H9 (cell line): ENCODE data around the gene NR3C2. TPM values are rescaled to one million over a fixed set of nuclear protein-coding genes. Genes with fewer than 3 reads are reported as not detected.

Source experiments
- DNase-seq: peaks from one replicate; pipeline ENCODE4 v3.0.0-alpha.2; 2017
- H2AFZ ChIP-seq: one replicate; pipeline ENCODE4 v1.6.1; 2013; ENCODE audit warnings: mild to moderate bottlenecking, low read length, control low read depth, moderate library complexity
- H2AK5ac ChIP-seq: 2 replicates; pipeline ENCODE4 v1.6.1; 2013; ENCODE audit warnings: low read length, control low read depth, mixed read lengths; ENCODE audit not compliant: insufficient read length
- H2BK120ac ChIP-seq: one replicate; pipeline ENCODE4 v1.6.1; 2013; ENCODE audit warnings: low read depth, mild to moderate bottlenecking, low read length, control low read depth, inconsistent platforms; ENCODE audit not compliant: poor library complexity, severe bottlenecking
- H2BK12ac ChIP-seq: 2 replicates; pipeline ENCODE4 v1.6.1; 2013; ENCODE audit warnings: low read length, control low read depth, mixed read lengths, low read depth; ENCODE audit not compliant: insufficient read length
- H2BK15ac ChIP-seq: 2 replicates; pipeline ENCODE4 v1.6.1; 2013; ENCODE audit warnings: low read depth, low read length, control low read depth
- H2BK20ac ChIP-seq: one replicate; pipeline ENCODE4 v1.6.1; 2013; ENCODE audit warnings: low read depth, mild to moderate bottlenecking, low read length, control low read depth, inconsistent platforms; ENCODE audit not compliant: poor library complexity, severe bottlenecking
- H2BK5ac ChIP-seq: 2 replicates; pipeline ENCODE4 v1.6.1; 2013; ENCODE audit warnings: low read length, control low read depth, mixed read lengths; ENCODE audit not compliant: insufficient read length
- H3K14ac ChIP-seq: 2 replicates; pipeline ENCODE4 v1.6.1; 2013; ENCODE audit warnings: low read length, control low read depth; ENCODE audit not compliant: insufficient read depth
- H3K18ac ChIP-seq: 2 replicates; pipeline ENCODE4 v1.6.1; 2013; ENCODE audit warnings: low read depth, mild to moderate bottlenecking, mixed read lengths, low read length, control low read depth; ENCODE audit not compliant: insufficient read length
- H3K23ac ChIP-seq: 2 replicates; pipeline ENCODE4 v1.6.1; 2013; ENCODE audit warnings: low read length, control low read depth, mixed read lengths, low read depth; ENCODE audit not compliant: insufficient read length
- H3K23me2 ChIP-seq: 2 replicates; pipeline ENCODE4 v1.6.1; 2013; ENCODE audit warnings: low read depth, mild to moderate bottlenecking, mixed read lengths, low read length, control low read depth; ENCODE audit not compliant: insufficient read length, poor library complexity, severe bottlenecking
- H3K27ac ChIP-seq: 2 replicates; pipeline ENCODE4 v1.5.1; 2013; ENCODE audit warnings: low read length, control low read depth, mixed read lengths, low read depth; ENCODE audit not compliant: insufficient read length
- H3K27me3 ChIP-seq: 2 replicates; pipeline ENCODE4 v1.6.1; 2013; ENCODE audit warnings: low read length, control low read depth, inconsistent platforms; ENCODE audit not compliant: insufficient read depth
- H3K4ac ChIP-seq: 2 replicates; pipeline ENCODE4 v1.6.1; 2013; ENCODE audit warnings: low read depth, mild to moderate bottlenecking, control low read depth, inconsistent platforms, low read length, moderate library complexity
- H3K4me1 ChIP-seq: 2 replicates; pipeline ENCODE4 v1.6.1; 2013; ENCODE audit warnings: low read length, control low read depth, inconsistent platforms; ENCODE audit not compliant: insufficient read depth
- H3K4me2 ChIP-seq: 2 replicates; pipeline ENCODE4 v1.6.1; 2013; ENCODE audit warnings: low read length, control low read depth, mixed read lengths; ENCODE audit not compliant: insufficient read length, insufficient read depth
- H3K56ac ChIP-seq: 2 replicates; pipeline ENCODE4 v1.6.1; 2013; ENCODE audit warnings: low read depth, mild to moderate bottlenecking, mixed read lengths, low read length, control low read depth; ENCODE audit not compliant: insufficient read length
- H3K79me1 ChIP-seq: 2 replicates; pipeline ENCODE4 v1.6.1; 2013; ENCODE audit warnings: low read depth, mild to moderate bottlenecking, moderate library complexity, low read length, control low read depth, inconsistent platforms; ENCODE audit not compliant: insufficient read depth, poor library complexity, severe bottlenecking
- H3K79me2 ChIP-seq: 2 replicates; pipeline ENCODE4 v1.6.1; 2013; ENCODE audit warnings: low read length, control low read depth, inconsistent platforms; ENCODE audit not compliant: insufficient read depth
- H3K9ac ChIP-seq: 2 replicates; pipeline ENCODE4 v1.6.1; 2013; ENCODE audit warnings: low read length, control low read depth, mixed read lengths; ENCODE audit not compliant: insufficient read length; ENCODE audit errors: extremely low read depth
- H3K9me3 ChIP-seq: one replicate; pipeline ENCODE4 v1.6.1; 2013; ENCODE audit warnings: low read depth, low read length, inconsistent platforms; ENCODE audit not compliant: control insufficient read depth
- H3T11ph ChIP-seq: one replicate; pipeline ENCODE4 v1.6.1; 2013; ENCODE audit warnings: mild to moderate bottlenecking, low read length, control low read depth, inconsistent platforms
- H4K20me1 ChIP-seq: one replicate; pipeline ENCODE4 v1.6.1; 2013; ENCODE audit not compliant: control insufficient read depth, insufficient read length, insufficient read depth
- H4K5ac ChIP-seq: 2 replicates; pipeline ENCODE4 v1.6.1; 2013; ENCODE audit warnings: low read depth, mild to moderate bottlenecking, mixed read lengths, low read length, control low read depth; ENCODE audit not compliant: insufficient read length
- H4K8ac ChIP-seq: replicated peaks from 2 replicates; pipeline ENCODE4 v1.6.1; 2013; ENCODE audit warnings: low read length, control low read depth, mixed read lengths, low read depth; ENCODE audit not compliant: insufficient read length
- H4K91ac ChIP-seq: 2 replicates; pipeline ENCODE4 v1.6.1; 2013; ENCODE audit warnings: low read depth, mild to moderate bottlenecking, moderate library complexity, mixed read lengths, low read length, control low read depth; ENCODE audit not compliant: insufficient read length
- H3K27ac Mint-ChIP-seq, 3 experiments: 2 replicates in 2 of 3; 3 replicates in 1 of 3; pipeline ENCODE4 v1.8.0; 2020 to 2021; ENCODE audit warnings: mixed read lengths in 3 of 3, mild to moderate bottlenecking in 1 of 3, moderate library complexity in 1 of 3
- H3K27me3 Mint-ChIP-seq: 2 replicates; pipeline ENCODE4 v1.8.0; 2021; ENCODE audit warnings: low read depth, mild to moderate bottlenecking, moderate library complexity, mixed read lengths
- H3K36me3 Mint-ChIP-seq, 3 experiments: 2 replicates in 2 of 3; 3 replicates in 1 of 3; pipeline ENCODE4 v1.8.0; 2020 to 2021; ENCODE audit warnings: low read depth in 3 of 3, mixed read lengths in 3 of 3; ENCODE audit not compliant: insufficient read depth in 1 of 3
- H3K4me1 Mint-ChIP-seq, 2 experiments: 2 replicates each; pipeline ENCODE4 v1.8.0; 2020; ENCODE audit warnings: mixed read lengths in 2 of 2
- H3K4me3 Mint-ChIP-seq, 2 experiments: 2 replicates in 1 of 2; 3 replicates in 1 of 2; pipeline ENCODE4 v1.8.0; 2020 to 2021; ENCODE audit warnings: mild to moderate bottlenecking in 2 of 2, mixed read lengths in 2 of 2, moderate library complexity in 1 of 2
- H3K9me3 Mint-ChIP-seq, 2 experiments: 2 replicates in 1 of 2; 3 replicates in 1 of 2; pipeline ENCODE4 v1.8.0; 2020; ENCODE audit warnings: mild to moderate bottlenecking in 2 of 2, mixed read lengths in 2 of 2, moderate library complexity in 1 of 2
- WGBS: extraction: QIAGEN DNeasy Blood & Tissue Kit; methylation state at CpG from one replicate; pipeline ENCODE4 v1.1.7; 2013; ENCODE audit warnings: missing lambda C conversion rate, low lambda C conversion rate, mixed read lengths; ENCODE audit not compliant: insufficient read length; ENCODE audit errors: extremely low coverage; 5-methylcytosine and 5-hydroxymethylcytosine counted together
- total RNA-seq: library from RNA; stranded (reverse); gene quantifications from 2 replicates; pipeline ENCODE4 v1.2.1, GENCODE V29; 2021
- TF ChIP-seq, protein P1 (sequence below): fragments of 200-600 bp; sonication (generic); conservative IDR thresholded peaks from 3 replicates; pipeline ENCODE4 v1.8.0; 2021; ENCODE audit warnings: antibody characterized with exemption, mild to moderate bottlenecking

Gene NR3C2
- total RNA-seq, 1 experiment from 2014 or later: 1.4 TPM

- no peak for DNase-seq
- H2BK120ac ChIP-seq: no peak overlapping the region
Measured at GRCh38 chr4:148415500-148415899, 26.7 kb downstream of the NR3C2 start.

More at GRCh38 chr4:148415500-148415899, 26.7 kb downstream of the NR3C2 start:
- Mint-ChIP-seq H3K9me3 (no peaks in the 10 kb centered on the region), H3K27ac (peak overlapping the region in 1 of 3 experiments; percentile 84; a peak in 1 of 7 replicates), H3K4me3 (no peak overlapping the region), H3K36me3 (no peaks in the 10 kb centered on the region), H3K27me3 (no peaks in the 10 kb centered on the region), H3K4me1 (peaks cover 2 to 7% of the 10 kb centered on the region in 2 experiments; a peak in 3 of 4 replicates)
- Histone ChIP-seq H2AFZ (no peak overlapping the region), H3K4me2 (no peak overlapping the region), H3K18ac (no peak overlapping the region), H3K14ac (no peak overlapping the region), H4K91ac (no peak overlapping the region), H4K8ac (no peak overlapping the region), H3K27ac (no peak overlapping the region), H3K56ac (no peak overlapping the region), H3K79me1 (no peaks in the 10 kb centered on the region), H2BK12ac (no peak overlapping the region), H2BK20ac (no peak overlapping the region), H3K4ac (no peak overlapping the region), H3K9ac (no peak overlapping the region), H2BK15ac (no peak overlapping the region), H3K9me3 (no peaks in the 10 kb centered on the region), H3K79me2 (no peaks in the 10 kb centered on the region), H3K23ac (no peak overlapping the region), H4K20me1 (no peaks in the 10 kb centered on the region), H3T11ph (no peak overlapping the region), H2AK5ac (no peak overlapping the region), H3K23me2 (no peaks in the 10 kb centered on the region), H4K5ac (no peak overlapping the region), H3K4me1 (no peaks in the 10 kb centered on the region; the same call in 1 of the 2 replicates), H2BK5ac (no peak overlapping the region), H3K27me3 (no peaks in the 10 kb centered on the region)
- TF ChIP-seq, protein P1, sequence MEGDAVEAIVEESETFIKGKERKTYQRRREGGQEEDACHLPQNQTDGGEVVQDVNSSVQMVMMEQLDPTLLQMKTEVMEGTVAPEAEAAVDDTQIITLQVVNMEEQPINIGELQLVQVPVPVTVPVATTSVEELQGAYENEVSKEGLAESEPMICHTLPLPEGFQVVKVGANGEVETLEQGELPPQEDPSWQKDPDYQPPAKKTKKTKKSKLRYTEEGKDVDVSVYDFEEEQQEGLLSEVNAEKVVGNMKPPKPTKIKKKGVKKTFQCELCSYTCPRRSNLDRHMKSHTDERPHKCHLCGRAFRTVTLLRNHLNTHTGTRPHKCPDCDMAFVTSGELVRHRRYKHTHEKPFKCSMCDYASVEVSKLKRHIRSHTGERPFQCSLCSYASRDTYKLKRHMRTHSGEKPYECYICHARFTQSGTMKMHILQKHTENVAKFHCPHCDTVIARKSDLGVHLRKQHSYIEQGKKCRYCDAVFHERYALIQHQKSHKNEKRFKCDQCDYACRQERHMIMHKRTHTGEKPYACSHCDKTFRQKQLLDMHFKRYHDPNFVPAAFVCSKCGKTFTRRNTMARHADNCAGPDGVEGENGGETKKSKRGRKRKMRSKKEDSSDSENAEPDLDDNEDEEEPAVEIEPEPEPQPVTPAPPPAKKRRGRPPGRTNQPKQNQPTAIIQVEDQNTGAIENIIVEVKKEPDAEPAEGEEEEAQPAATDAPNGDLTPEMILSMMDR: peak; percentile 26; the same call in 1 of the 3 replicates
- WGBS: no CpG with 5 or more reads among the region's 2 CpGs
